Putamen (tissue), 1 donor: ENCODE results near the gene ROBO4.

Experiments used
- DNase-seq: peaks from one replicate; pipeline ENCODE4 v3.0.0-alpha.2; 2016; ENCODE audit warnings: low spot score

ROBO4 gene

GRCh38 chr11:124897674-124898262 lies at the start of gene ROBO4:
TSS of gene ROBO4 (minus strand) at chr11:124897865. CDS start at chr11:124897795, 70 bp downstream.
- no peak for DNase-seq

GRCh38 chr11:124946735-124947141 lies 49.1 kb upstream of the ROBO4 start:
- DNase-seq, result peak; percentile 91

- DNase-seq, result no peak
Measured at GRCh38 chr11:124945826-124946225, 48.2 kb upstream of the ROBO4 start.

- DNase-seq, result no peak
Measured at GRCh38 chr11:124944565-124944964, 46.9 kb upstream of the ROBO4 start.

GRCh38 chr11:124943741-124944140 lies 46.1 kb upstream of the ROBO4 start:
- no peak for DNase-seq

- DNase-seq, result peak; percentile 89
Measured at GRCh38 chr11:124943254-124943616, 45.6 kb upstream of the ROBO4 start.

GRCh38 chr11:124942466-124943253 lies 45.0 kb upstream of the ROBO4 start:
- peak; percentile 92 for DNase-seq

- DNase-seq, result no peak
Measured at GRCh38 chr11:124941703-124942102, 44.0 kb upstream of the ROBO4 start.

GRCh38 chr11:124938970-124939369 lies 41.3 kb upstream of the ROBO4 start:
- no peak for DNase-seq

GRCh38 chr11:124938206-124938765 lies 40.6 kb upstream of the ROBO4 start:
- no peak for DNase-seq

- DNase-seq, result no peak
Measured at GRCh38 chr11:124937336-124937935, 39.8 kb upstream of the ROBO4 start.

- peak; percentile 94 for DNase-seq
Measured at GRCh38 chr11:124935548-124936514, 38.2 kb upstream of the ROBO4 start, which contains the start of gene HEPACAM. TSS of gene HEPACAM (minus strand) at chr11:124936047. CDS start at chr11:124936006, 41 bp downstream.

- no peak for DNase-seq
Measured at GRCh38 chr11:124934862-124935547, 37.3 kb upstream of the ROBO4 start.

GRCh38 chr11:124930799-124931198 lies 33.1 kb upstream of the ROBO4 start:
- no peak for DNase-seq

GRCh38 chr11:124928942-124929665 lies 31.4 kb upstream of the ROBO4 start:
- DNase-seq, result no peak

- no peak for DNase-seq
Measured at GRCh38 chr11:124923296-124923695, 25.6 kb upstream of the ROBO4 start.

GRCh38 chr11:124922831-124923230 lies 25.2 kb upstream of the ROBO4 start:
- DNase-seq, result no peak

GRCh38 chr11:124920870-124921609 lies 23.4 kb upstream of the ROBO4 start:
- DNase-seq, result no peak

- no peak for DNase-seq
Measured at GRCh38 chr11:124920356-124920755, 22.7 kb upstream of the ROBO4 start.

- no peak for DNase-seq
Measured at GRCh38 chr11:124919898-124920297, 22.2 kb upstream of the ROBO4 start.
